Body of pancreas (tissue), 4 donors: Measurements from ENCODE around the gene CFAP61. TPM values are rescaled to one million over a fixed set of nuclear protein-coding genes. Genes with fewer than 3 reads are reported as not detected.

Experiments
- ATAC-seq: fragments of 150-250 bp; one replicate; pipeline ENCODE4 v1.9.1; 2016
- DNase-seq, 4 donors: peaks; one replicate each; pipeline ENCODE4 v3.0.0-alpha.2; 2019
- H3K27ac ChIP-seq, 4 donors: fragments of 200-600 bp; sonication (generic); 1 replicate in 3 of 4; 2 replicates in 1 of 4; pipeline versions ENCODE4 v1.5.1 to v1.6.1; 2016 to 2019; ENCODE audit warnings: mild to moderate bottlenecking in 1 of 4, mixed read lengths in 1 of 4, moderate library complexity in 1 of 4
- H3K27me3 ChIP-seq, 2 donors: fragments of 200-600 bp; sonication (generic); one replicate each; pipeline ENCODE4 v1.6.0; 2016; ENCODE audit warnings: mild to moderate bottlenecking in 1 of 2
- H3K36me3 ChIP-seq, 2 donors: fragments of 200-600 bp; sonication (generic); replicated peaks in 1 of 2; 2 replicates each; pipeline ENCODE4 v1.5.1; 2016; ENCODE audit warnings: low read depth in 2 of 2; ENCODE audit not compliant: insufficient read depth in 1 of 2
- H3K4me1 ChIP-seq: fragments of 200-600 bp; sonication (generic); one replicate; pipeline ENCODE4 v1.6.0; 2016
- H3K4me3 ChIP-seq, 2 donors: fragments of 200-600 bp; sonication (generic); 1 replicate in 1 of 2; 2 replicates in 1 of 2; pipeline ENCODE4 v1.5.1; 2016 to 2019
- H3K9me3 ChIP-seq, 3 donors: fragments of 200-600 bp; sonication (generic); 1 replicate in 2 of 3; 2 replicates in 1 of 3; pipeline ENCODE4 v1.5.1; 2016
- CTCF ChIP-seq, 7 experiments: fragments of 450-650 bp in 4 of 7; fragments of 200-600 bp in 3 of 7; sonication (generic) in 3 of 7; IDR thresholded peaks; one replicate each; pipeline ENCODE4 v1.5.1; 2016 to 2019; ENCODE audit warnings: antibody characterized with exemption in 7 of 7
- POLR2A ChIP-seq, 3 donors: fragments of 450-650 bp; IDR thresholded peaks; one replicate each; pipeline ENCODE4 v1.6.1; 2016; ENCODE audit warnings: antibody characterized with exemption in 3 of 3, mild to moderate bottlenecking in 2 of 3
- WGBS, 2 donors: methylation state at CpG; one replicate each; pipeline ENCODE4 v1.1.5; 2017; 5-methylcytosine and 5-hydroxymethylcytosine counted together
- intact Hi-C: fragments of 100-400 bp; cut with DNase I; formaldehyde crosslinking; loops from one replicate; pipeline ENCODE4 v1.15.1; 2023
- total RNA-seq, 2 donors: library from RNA; depleted of rRNA; stranded (reverse); fragments of >200 nt; gene quantifications; one replicate each; pipeline ENCODE4 v1.1.0, GENCODE V29; 2016

The CFAP61 gene
- total RNA-seq, 2 donors from 2014 or later: 0.52 TPM; not detected in 1

DNA sequence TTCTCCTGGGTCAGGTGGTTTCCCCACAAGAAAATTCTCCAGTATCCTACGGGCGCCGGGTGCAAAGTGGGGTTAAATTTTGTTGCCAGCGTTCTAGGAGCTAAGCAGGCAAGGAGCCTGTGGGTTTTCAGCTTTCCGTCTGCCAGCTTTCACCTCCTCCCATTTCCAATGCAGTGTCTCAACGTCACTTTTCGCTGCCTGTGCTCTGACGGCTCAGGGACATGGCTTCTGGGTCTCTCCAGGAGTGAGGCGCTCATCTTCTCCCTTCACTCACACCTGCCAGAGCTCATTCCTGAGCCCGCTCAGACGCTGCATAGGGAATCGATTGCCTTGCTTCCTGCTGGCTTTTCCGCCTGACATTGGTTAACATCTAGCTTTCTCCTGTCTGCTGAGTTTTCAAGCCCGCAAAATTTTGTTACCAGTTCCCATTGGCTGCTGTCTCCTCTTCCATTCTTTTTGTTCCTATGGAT is 42.5 kb upstream of the CFAP61 start:
- TF ChIP-seq CTCF (IDR thresholded peaks at IDR 0.05) (no peak), POLR2A (IDR thresholded peaks at IDR 0.05) (no peak)
- H3K9me3 ChIP-seq: no peaks in the 10 kb centered on the region
- H3K27me3 ChIP-seq: no peaks in the 10 kb centered on the region
- peaks cover 29% of the 10 kb centered on the region for H3K4me1 ChIP-seq
- no peak overlapping the region for H3K4me3 ChIP-seq
- H3K36me3 ChIP-seq: no peaks in the 10 kb centered on the region
- H3K27ac ChIP-seq: peak overlapping the region; percentile 28 to 70 (median 50)
- intact Hi-C loops: loop anchor here (10.0 kb wide), 1 partner anchor 315 kb away; no protein-coding TSS in a partner anchor
- DNase-seq (peak in 2 of 4 donors; percentile 39 to 42), ATAC-seq (peak; percentile 65)
- 13 to 23% methylated on average over 14 of the region's 14 CpGs for WGBS, 2 donors

GRCh38 chr20:20010639-20011500 is 41.5 kb upstream of the CFAP61 start:
- no peaks in the 10 kb centered on the region for H3K9me3 ChIP-seq
- H3K4me1 ChIP-seq: peaks cover 28% of the 10 kb centered on the region
- DNase-seq (no peak), ATAC-seq (peak; percentile 41)
- no peak overlapping the region for H3K4me3 ChIP-seq
- H3K27ac ChIP-seq: peak overlapping the region in 2 of 4 donors; percentile 35 to 64
- no peaks in the 10 kb centered on the region for H3K27me3 ChIP-seq
- intact Hi-C loops: no loop called here
- no peaks in the 10 kb centered on the region for H3K36me3 ChIP-seq
- TF ChIP-seq POLR2A (IDR thresholded peaks at IDR 0.05) (no peak), CTCF (IDR thresholded peaks at IDR 0.05) (no peak)
- WGBS, 2 donors: 18 to 19% methylated on average over 4 of the region's 4 CpGs

DNA sequence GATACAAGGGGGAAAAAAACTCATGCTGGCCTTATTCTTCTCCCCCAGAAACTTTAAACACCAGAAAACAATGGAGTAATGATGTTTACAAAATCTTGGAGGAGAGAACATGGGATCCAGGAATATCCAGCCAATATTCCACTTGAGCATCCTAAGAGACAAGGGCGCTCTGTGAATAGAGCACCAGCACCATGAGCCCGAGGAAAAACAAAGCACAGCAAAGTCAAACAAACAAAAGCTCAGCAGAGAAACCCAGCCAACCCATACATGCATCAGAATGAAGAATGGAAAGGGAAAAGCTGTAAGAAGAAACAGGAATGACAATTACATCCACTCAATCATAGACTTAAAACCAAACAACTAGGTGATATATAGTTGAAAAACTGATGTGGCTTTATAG is 39.8 kb upstream of the CFAP61 start:
- no peak for DNase-seq
- Histone ChIP-seq H3K9me3 (no peaks in the 10 kb centered on the region), H3K27me3 (no peaks in the 10 kb centered on the region), H3K4me3 (no peak overlapping the region), H3K27ac (no peak overlapping the region), H3K36me3 (no peaks in the 10 kb centered on the region), H3K4me1 (peaks cover 28% of the 10 kb centered on the region)
- intact Hi-C loops: no loop called here
- WGBS, 2 donors: 53 to 62% methylated on average over 2 of the region's 2 CpGs
- TF ChIP-seq CTCF (IDR thresholded peaks at IDR 0.05) (no peak), POLR2A (IDR thresholded peaks at IDR 0.05) (no peak)
- no peak for ATAC-seq

- H3K27ac ChIP-seq: peak overlapping the region in 1 of 4 donors; percentile 21
- H3K4me1 ChIP-seq: peaks cover 43% of the 10 kb centered on the region
- intact Hi-C loops: no loop called here
- ATAC-seq: no peak
- 29 to 33% methylated on average over 2 of the region's 2 CpGs for WGBS, 2 donors
- no peak overlapping the region for H3K4me3 ChIP-seq
- H3K27me3 ChIP-seq: no peaks in the 10 kb centered on the region
- H3K36me3 ChIP-seq: no peaks in the 10 kb centered on the region
- DNase-seq: no peak
- TF ChIP-seq CTCF (IDR thresholded peaks at IDR 0.05) (no peak), POLR2A (IDR thresholded peaks at IDR 0.05) (no peak)
- no peaks in the 10 kb centered on the region for H3K9me3 ChIP-seq
These were observed 37.7 kb upstream of the CFAP61 start for GRCh38 chr20:20014659-20015058.
